Heart right ventricle (tissue), 16 donors: Measurements from ENCODE around the gene KIF21B. TPM values are rescaled to one million over a fixed set of nuclear protein-coding genes. Genes with fewer than 3 reads are reported as not detected.

Experiments
- ATAC-seq, 8 donors: fragments of 200-7000 bp; cut with Tn5 transposase; one replicate each; pipeline ENCODE4 v1.9.1; 2020; ENCODE audit warnings: mild to moderate bottlenecking in 8 of 8, moderate library complexity in 8 of 8, moderate number of reproducible peaks in 1 of 8
- DNase-seq, 2 donors: peaks; one replicate each; pipeline ENCODE4 v3.0.0-alpha.2; 2020
- H3K27ac ChIP-seq, 10 donors: fragments of 200-600 bp; sonication (generic) in 2 of 10; one replicate each; pipeline versions ENCODE4 v1.5.0 to v1.8.0; 2020 to 2022; ENCODE audit warnings: mild to moderate bottlenecking in 3 of 10
- H3K27me3 ChIP-seq, 7 donors: fragments of 200-600 bp; one replicate each; pipeline ENCODE4 v1.8.0; 2021 to 2022; ENCODE audit warnings: mild to moderate bottlenecking in 2 of 7
- H3K36me3 ChIP-seq, 9 donors: fragments of 200-600 bp; sonication (generic) in 1 of 9; one replicate each; pipeline versions ENCODE4 v1.5.0 to v1.8.0; 2020 to 2022; ENCODE audit warnings: mild to moderate bottlenecking in 2 of 9
- H3K4me1 ChIP-seq, 9 donors: fragments of 200-600 bp; sonication (generic) in 1 of 9; one replicate each; pipeline versions ENCODE4 v1.5.0 to v1.8.0; 2020 to 2022; ENCODE audit warnings: mild to moderate bottlenecking in 4 of 9
- H3K4me3 ChIP-seq, 10 donors: fragments of 200-600 bp; sonication (generic) in 2 of 10; one replicate each; pipeline versions ENCODE4 v1.5.0 to v1.8.0; 2020 to 2022; ENCODE audit warnings: mild to moderate bottlenecking in 7 of 10, moderate library complexity in 2 of 10
- H3K9me3 ChIP-seq, 11 donors: fragments of 200-600 bp in 10 of 11; sonication (generic) in 2 of 11; one replicate each; pipeline versions ENCODE4 v1.5.0 to v1.8.0; 2013 to 2022; ENCODE audit warnings: mild to moderate bottlenecking in 2 of 11, control low read depth in 1 of 11, moderate library complexity in 1 of 11
- WGBS, 2 donors: extraction: QIAGEN DNeasy Blood & Tissue Kit; methylation state at CpG; one replicate each; pipeline ENCODE4 v1.1.7; 2013; ENCODE audit warnings: inconsistent platforms in 1 of 2; 5-methylcytosine and 5-hydroxymethylcytosine counted together
- intact Hi-C, 10 donors: fragments of 100-400 bp; cut with DNase I; formaldehyde crosslinking; loops; one replicate each; pipeline versions ENCODE4 v1.11.1 to v1.14.2; 2022
- polyA plus RNA-seq, 2 donors: library from polyadenylated mRNA; stranded (reverse); fragments of 200-250 nt; gene quantifications; one replicate each; pipeline ENCODE4 v1.2.3, GENCODE V29; 2013
- total RNA-seq, 10 donors: library from RNA; stranded (reverse); fragmentation: NEBNext Ultra II Directional in 3 of 10; extraction: Animal tissue kit (Norgen Biotek cat#: 25700) in 3 of 10; gene quantifications; one replicate each; pipeline versions ENCODE4 v1.2.1 to v1.2.4, GENCODE V29; 2021 to 2023
- TF ChIP-seq, protein P1 (sequence below), 9 donors: fragments of 200-600 bp; sonication (generic) in 2 of 9; IDR thresholded peaks; one replicate each; pipeline versions ENCODE4 v1.5.0 to v1.8.0; 2021 to 2022; ENCODE audit warnings: antibody characterized with exemption in 9 of 9, mild to moderate bottlenecking in 5 of 9, moderate library complexity in 1 of 9
- donor health status: Arrhythmogenic right ventricular cardiomyopathy.
- donor health status: ischemic (EF 13 %, LVEDD 7.1; RV severe dilation, severe dysfunction).
- donor health status: healthy with polysubstance abuse.
- donor health status: DM: no; HTN: yes; CAD: no.
- donor health status: DM: no; HTN: no; CAD: no.
- donor health status: ischemic (EF 25% LVEDD 6.9; RV normal size, moderate dysfunction).
- donor health status: ischemic (EF 25% LVEDD 5.7; RV mildly dilated, moderate dysfunction).
- donor health status: healthy.
- donor health status: DM: yes; HTN: yes; CAD: no.
- donor health status: Ischemic cardiomyopathy.
- donor health status: ischemic (EF 35%, LVEDD 5.7; RV mildly dilated, moderate dysfunction).
- donor health status: nonischemic (EF 11% LVEDD 7.7; RV severe dilation, severe dysfunction).
- donor health status: DM: yes; HTN: yes; CAD: no.
- donor health status: PGD.
- donor health status: ischemic (EF 29% LVEDD 5.4; RV normal size, mild dysfunction).
- donor health status: nonischemic (EF 23%, LVEDD 6.1; RV moderate dilation, normal function).

The KIF21B gene
- total and polyA plus RNA-seq, 12 donors = 0.10 to 2.6 (median 0.41) TPM

DNA sequence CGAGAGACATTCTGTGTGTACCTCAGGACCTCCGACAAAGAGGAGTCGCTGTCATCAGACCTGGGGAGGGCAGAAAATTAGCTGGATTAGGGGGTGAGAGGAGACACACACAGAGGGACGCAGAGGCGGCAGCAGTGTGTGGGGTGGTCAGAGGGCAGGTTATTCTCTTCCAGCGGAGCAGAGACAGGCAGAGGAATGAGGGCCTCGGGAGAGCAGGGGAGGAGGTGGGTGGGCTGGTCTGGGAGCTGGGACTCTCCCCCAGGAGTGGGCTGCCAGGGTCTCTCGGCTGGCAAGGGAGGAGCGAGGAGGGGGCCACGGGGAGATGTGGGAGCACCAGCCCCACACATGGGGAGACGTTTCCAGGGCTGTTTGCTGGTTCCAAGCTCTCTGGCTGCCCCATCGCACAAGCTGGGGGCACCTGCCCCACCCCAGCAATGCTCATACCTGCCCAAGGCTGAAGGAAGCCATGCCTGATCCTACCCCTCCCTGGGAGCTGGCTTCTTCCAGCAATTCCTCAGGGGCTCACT, 40.4 kb downstream of the KIF21B start:
- TF ChIP-seq, protein P1, sequence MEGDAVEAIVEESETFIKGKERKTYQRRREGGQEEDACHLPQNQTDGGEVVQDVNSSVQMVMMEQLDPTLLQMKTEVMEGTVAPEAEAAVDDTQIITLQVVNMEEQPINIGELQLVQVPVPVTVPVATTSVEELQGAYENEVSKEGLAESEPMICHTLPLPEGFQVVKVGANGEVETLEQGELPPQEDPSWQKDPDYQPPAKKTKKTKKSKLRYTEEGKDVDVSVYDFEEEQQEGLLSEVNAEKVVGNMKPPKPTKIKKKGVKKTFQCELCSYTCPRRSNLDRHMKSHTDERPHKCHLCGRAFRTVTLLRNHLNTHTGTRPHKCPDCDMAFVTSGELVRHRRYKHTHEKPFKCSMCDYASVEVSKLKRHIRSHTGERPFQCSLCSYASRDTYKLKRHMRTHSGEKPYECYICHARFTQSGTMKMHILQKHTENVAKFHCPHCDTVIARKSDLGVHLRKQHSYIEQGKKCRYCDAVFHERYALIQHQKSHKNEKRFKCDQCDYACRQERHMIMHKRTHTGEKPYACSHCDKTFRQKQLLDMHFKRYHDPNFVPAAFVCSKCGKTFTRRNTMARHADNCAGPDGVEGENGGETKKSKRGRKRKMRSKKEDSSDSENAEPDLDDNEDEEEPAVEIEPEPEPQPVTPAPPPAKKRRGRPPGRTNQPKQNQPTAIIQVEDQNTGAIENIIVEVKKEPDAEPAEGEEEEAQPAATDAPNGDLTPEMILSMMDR (IDR thresholded peaks at IDR 0.05) = no peak
- no peak overlapping the region for H3K4me3 ChIP-seq
- WGBS, 2 donors = 87 to 92% methylated on average over 12 of the region's 12 CpGs
- no peak overlapping the region for H3K27ac ChIP-seq
- no peaks in the 10 kb centered on the region for H3K27me3 ChIP-seq
- peaks cover 0 to 8% (median 0%) of the 10 kb centered on the region in 9 donors for H3K4me1 ChIP-seq
- DNase-seq (no peak), ATAC-seq (no peak)
- peaks cover 0 to 78% (median 0%) of the 10 kb centered on the region in 9 donors for H3K36me3 ChIP-seq
- intact Hi-C loops = no loop called here
- H3K9me3 ChIP-seq = peaks cover 0 to 7% (median 0%) of the 10 kb centered on the region in 11 donors

DNA sequence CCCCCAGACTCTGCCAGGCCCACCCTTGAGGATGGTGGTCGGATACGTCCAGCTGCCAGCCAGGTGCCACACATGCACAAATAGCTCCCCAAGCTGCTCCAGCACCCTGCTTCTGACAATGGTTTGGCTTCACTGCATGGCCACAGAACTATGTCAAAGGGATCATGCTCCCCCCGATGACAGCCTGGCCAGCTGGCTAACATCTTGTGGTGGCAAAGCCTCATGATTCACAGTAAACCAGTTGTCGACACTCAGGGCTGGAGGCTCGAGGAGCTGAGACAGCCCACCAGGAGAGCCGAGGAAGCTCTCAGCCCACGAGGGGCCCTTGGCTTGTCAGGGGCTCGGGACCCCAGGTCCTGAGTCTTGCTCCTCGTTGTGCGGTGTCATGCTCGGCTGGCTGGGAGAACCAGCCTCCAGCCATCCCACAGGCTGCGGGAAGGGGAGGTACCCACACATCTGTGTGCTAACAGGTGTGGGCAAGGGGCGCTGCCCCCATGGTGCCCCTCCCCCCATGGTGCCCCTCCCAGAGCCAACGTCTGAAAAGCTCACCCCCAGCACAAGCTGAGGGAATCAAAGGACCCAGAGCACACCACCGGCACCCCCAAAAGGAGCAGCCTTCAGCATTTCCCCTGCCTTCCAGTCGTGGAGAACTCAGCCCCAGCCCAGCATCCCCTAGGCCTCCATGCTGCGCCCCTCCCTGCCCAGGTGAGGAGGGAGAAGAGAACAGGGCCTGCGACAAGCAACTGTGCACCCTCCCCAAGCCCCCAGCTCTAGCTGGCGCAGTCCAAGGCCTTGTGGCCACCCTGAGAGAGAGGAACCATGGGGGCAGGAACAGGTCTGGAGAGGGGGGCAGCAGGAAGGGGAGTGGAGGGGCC, 41.2 kb downstream of the KIF21B start:
- H3K36me3 ChIP-seq = peaks cover 0 to 78% (median 0%) of the 10 kb centered on the region in 9 donors
- H3K4me3 ChIP-seq = no peak overlapping the region
- H3K27me3 ChIP-seq = no peaks in the 10 kb centered on the region
- DNase-seq (no peak), ATAC-seq (peak in 1 of 8 donors; percentile 15)
- TF ChIP-seq, protein P1 (IDR thresholded peaks at IDR 0.05) = no peak
- H3K9me3 ChIP-seq = peaks cover 0 to 7% (median 0%) of the 10 kb centered on the region in 11 donors
- intact Hi-C loops = no loop called here
- 53 to 66% methylated on average over 19 of the region's 19 CpGs for WGBS, 2 donors
- H3K27ac ChIP-seq = no peak overlapping the region
- H3K4me1 ChIP-seq = peaks cover 0 to 8% (median 0%) of the 10 kb centered on the region in 9 donors

DNA sequence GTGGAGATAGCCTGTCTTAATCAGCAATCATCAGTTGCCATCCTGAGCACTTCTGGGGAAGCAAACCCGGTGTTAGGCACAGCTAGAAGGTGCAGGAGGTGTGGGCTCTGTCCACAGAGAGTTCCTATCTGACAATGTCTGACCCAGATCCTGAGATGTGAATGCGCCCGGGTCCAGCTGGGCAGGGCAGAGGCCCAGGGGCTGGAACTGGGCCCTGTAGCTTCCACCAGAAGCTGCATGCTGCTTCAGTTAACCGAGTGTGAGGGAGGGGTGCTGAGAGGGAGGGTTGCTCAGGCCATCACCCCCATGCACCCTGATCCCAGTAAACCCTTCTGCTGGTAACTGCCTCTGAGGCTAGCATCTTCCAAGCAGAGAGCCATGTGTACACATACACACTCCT, 42.2 kb downstream of the KIF21B start:
- peaks cover 0 to 78% (median 0%) of the 10 kb centered on the region in 9 donors for H3K36me3 ChIP-seq
- H3K9me3 ChIP-seq = peaks cover 0 to 7% (median 0%) of the 10 kb centered on the region in 11 donors
- no peaks in the 10 kb centered on the region for H3K27me3 ChIP-seq
- H3K27ac ChIP-seq = no peak overlapping the region
- peaks cover 0 to 8% (median 0%) of the 10 kb centered on the region in 9 donors for H3K4me1 ChIP-seq
- DNase-seq (no peak), ATAC-seq (no peak)
- TF ChIP-seq, protein P1 (IDR thresholded peaks at IDR 0.05) = no peak
- H3K4me3 ChIP-seq = no peak overlapping the region
- intact Hi-C loops = no loop called here
- WGBS, 2 donors = 76 to 79% methylated on average over 4 of the region's 4 CpGs

DNA sequence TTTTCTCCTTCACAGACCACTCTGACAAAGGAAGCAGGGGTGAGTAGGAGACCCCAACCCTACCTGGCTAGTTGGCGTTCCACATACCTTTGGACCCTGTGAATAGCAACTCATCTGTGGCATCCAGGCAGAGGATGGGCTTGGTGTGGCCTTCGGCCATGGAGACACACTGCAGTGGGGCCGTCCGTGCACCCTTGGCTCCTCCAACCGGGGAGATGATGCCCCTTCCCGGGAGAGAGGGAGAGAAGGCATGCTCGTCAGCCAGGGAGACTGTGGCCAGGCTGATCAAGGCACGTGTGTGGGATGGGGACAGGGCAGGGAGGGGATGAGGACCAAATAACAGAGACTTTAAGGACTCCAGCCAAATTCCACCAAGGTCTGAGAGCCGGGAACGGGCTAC, 42.6 kb downstream of the KIF21B start:
- H3K9me3 ChIP-seq = peaks cover 0 to 7% (median 0%) of the 10 kb centered on the region in 11 donors
- peaks cover 0 to 8% (median 0%) of the 10 kb centered on the region in 9 donors for H3K4me1 ChIP-seq
- 88 to 89% methylated on average over 10 of the region's 10 CpGs for WGBS, 2 donors
- H3K27ac ChIP-seq = no peak overlapping the region
- ATAC-seq (no peak), DNase-seq (no peak)
- intact Hi-C loops = no loop called here
- no peak overlapping the region for H3K4me3 ChIP-seq
- TF ChIP-seq, protein P1 (IDR thresholded peaks at IDR 0.05) = no peak
- H3K27me3 ChIP-seq = no peaks in the 10 kb centered on the region
- H3K36me3 ChIP-seq = peaks cover 0 to 76% (median 0%) of the 10 kb centered on the region in 9 donors
